HG03575 (cell line): Measurements from ENCODE around the gene IL24.
"Not testable (repeated sequence)": the region's sequence is repeated elsewhere in the genome, so short reads cannot be mapped to it uniquely, and the experiment has no call there.

Experiments
- ATAC-seq: cut with Tn5 transposase; IDR thresholded peaks from one replicate; pipeline ENCODE4 v1.9.1; 2021; ENCODE audit not compliant: unreplicated experiment, insufficient number of reproducible peaks, low FRiP score; ENCODE audit errors: extremely low read depth

Gene IL24

DNA sequence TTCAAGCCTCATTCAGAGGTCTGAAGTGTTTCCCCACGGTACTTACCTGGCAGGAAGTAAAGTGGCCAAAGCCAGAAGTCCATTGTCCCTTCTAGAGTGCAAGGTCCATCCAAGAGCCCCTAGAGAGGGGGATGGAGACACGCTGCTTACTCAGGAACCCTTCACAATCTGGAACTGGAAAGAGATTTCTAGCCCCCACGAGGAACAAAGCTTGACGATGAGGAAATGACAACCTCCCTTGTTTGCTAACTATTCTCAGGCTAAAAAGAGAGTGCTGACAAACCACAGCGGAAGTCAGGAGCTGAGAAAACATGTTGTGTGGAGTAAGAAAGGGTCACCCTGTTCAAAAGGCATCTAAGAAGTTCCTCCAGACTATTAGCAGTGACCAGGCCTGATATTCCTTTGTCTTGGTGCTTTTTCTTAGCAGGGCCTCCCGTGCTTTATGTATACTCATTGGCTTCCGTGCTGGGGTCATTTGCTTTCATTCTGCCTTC is 24.6 kb downstream of the IL24 start, which contains the start of gene FCMR:
FCMR (minus strand) TSS at position 170 of the 494 bp plus-strand sequence; CDS start at position 83, 87 bp downstream.
- no peak for ATAC-seq

GRCh38 chr1:206922524-206922923 is 25.3 kb downstream of the IL24 start:
- ATAC-seq = no peak

- ATAC-seq = peak; percentile 34
Measured at GRCh38 chr1:206923009-206923960, 26.0 kb downstream of the IL24 start.

- ATAC-seq = not testable (repeated sequence)
Measured at GRCh38 chr1:206923961-206924557, 26.8 kb downstream of the IL24 start.

- no peak for ATAC-seq
Measured at GRCh38 chr1:206924592-206925105, 27.4 kb downstream of the IL24 start.

- no peak for ATAC-seq
Measured at GRCh38 chr1:206925106-206925736, 28.0 kb downstream of the IL24 start.

DNA sequence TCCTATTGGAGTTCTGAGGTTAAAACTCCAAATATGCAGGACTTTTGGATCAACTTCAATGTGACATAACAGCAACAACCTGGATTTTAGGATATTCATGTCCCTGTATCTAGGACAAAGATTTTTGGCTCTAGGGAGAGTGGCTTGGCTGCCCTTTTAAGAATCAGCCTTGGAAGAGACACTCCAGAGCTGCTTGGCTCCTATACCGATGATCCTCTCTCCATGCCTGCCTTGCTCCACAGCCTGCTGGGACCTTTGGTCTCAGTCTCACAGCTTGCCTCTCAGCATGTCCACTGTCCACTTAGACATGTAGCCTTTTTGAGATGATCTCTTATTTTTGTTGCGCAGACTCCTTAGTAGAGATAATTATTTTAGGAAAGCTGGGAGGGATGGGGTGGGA is 29.0 kb downstream of the IL24 start:
- no peak for ATAC-seq

DNA sequence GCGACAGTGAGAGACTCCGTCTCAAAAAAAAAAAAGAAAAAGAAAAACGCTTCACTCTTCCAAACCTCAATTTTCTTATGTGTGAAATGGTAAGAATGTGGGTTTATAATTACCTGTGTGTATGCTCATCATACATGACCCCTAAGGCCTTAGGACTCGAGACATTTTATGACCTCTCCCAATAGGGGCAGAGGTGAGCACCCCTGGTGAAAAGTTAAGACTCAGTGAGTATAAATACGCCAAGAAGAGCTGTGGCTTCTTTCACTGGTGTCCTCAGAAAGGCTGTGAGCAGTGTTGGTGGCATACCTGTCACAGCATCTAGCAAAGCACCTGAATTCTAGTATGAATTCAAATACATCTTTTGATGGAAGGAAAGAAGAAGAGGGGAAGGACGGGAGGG is 32.3 kb downstream of the IL24 start:
- ATAC-seq = no peak

DNA sequence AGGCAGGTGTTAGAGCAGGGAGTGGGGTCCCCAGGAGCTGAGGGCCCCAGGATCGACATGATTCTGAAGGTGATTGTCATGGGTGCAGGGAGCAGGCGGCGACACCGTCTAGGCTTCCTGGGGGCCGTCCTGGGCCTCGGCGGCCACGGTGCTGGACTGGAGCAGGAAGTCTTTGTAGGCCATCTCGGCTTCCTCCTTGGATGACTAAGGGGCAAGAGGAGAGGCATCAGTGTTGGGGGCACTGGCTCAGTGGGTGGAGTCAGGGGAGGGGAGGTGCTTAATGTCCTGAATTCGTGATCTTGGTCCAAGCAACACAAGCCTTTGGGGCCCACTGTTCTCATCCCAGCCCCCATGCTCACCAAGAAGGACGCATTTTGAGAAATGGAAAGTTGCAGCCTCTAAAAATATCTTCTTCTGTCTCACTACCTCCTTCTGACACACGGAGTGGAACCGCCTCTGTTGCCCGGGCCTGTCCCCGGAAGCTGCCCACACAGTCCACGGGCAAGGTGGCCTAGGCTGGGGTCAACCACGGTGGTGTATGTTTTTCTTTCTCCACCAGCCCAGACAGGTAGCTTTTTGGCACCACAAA is 33.1 kb downstream of the IL24 start:
- ATAC-seq = peak; percentile 39

DNA sequence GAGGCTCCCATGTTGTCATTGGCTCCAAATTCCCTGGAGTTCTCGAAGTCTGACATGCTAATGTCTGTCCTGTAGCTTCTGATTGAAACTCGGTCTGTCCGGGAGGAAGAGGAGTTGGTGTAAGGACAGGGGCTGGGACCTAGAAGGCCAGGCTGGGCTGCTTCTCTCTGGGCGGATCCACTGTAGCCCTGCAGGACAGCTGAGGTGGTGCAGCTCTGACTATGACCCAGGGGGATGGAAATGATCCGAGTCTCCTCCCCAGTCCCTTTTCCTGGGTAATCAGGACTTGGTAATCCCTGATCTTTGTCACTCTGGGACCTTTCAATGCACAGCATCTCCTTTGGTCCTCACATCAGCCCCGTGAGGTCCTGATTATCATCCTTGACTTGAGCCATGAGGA is 34.5 kb downstream of the IL24 start:
- ATAC-seq = no peak

- no peak for ATAC-seq
Measured at GRCh38 chr1:206932177-206932576, 34.9 kb downstream of the IL24 start.

- ATAC-seq = no peak
Measured at GRCh38 chr1:206933333-206933945, 36.2 kb downstream of the IL24 start.

GRCh38 chr1:206935491-206936067 is 38.3 kb downstream of the IL24 start:
- ATAC-seq = no peak

GRCh38 chr1:206937425-206937824 is 40.2 kb downstream of the IL24 start:
- ATAC-seq = no peak

DNA sequence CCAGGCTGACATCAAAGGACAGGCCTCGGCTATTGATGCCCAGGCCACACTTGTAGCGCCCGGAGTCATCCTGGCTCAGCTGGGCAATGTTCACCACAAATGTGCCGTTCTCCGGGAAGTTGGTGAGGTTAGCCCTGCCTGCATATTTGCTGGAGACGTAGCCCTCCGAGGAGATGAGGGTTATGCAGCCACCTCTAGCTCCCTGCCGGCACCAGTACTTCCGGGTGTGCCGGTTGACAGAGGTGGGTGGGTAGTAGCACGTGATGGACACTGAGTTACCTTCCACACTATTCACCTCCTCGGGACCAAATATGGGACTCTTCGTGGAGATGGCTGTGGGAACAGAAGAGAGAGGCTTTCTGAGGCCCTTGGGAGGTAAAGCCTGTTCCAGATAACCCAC is 41.9 kb downstream of the IL24 start:
- no peak for ATAC-seq

DNA sequence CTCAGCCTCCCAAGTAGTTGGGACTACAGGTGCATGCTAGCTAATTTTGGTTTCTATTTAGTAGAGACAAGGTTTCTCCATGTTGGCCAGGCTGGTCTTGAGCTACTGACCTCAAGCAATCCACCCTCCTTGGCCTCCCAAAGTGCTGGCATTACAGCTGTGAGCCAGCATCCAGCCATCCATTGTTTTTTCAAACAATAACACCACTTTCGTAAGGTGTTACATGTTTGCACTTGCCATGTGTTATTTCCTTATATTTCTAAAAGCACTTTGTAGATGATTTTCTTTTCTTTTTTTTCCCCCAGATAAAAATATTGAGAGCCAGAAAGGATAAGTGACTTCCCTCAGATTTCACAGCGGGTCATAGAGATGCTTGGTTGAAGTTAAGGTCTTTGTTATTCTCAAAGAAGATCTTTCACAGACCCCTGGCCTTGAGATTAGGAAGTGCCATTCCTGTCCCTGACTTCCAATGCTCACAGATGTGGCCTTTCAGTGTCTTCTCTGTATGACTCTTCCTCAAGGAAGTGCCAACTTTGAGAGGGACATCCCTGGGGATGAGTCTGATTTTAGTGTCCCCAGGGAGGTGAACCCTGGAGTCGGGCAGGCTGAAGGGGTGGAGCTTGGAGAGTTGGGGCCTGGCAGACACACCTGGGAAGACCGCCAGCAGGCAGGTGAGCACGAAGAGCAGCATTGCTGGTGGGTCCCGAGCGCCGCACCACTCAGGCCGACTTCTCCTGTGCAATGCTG is 42.8 kb downstream of the IL24 start:
- no peak for ATAC-seq

DNA sequence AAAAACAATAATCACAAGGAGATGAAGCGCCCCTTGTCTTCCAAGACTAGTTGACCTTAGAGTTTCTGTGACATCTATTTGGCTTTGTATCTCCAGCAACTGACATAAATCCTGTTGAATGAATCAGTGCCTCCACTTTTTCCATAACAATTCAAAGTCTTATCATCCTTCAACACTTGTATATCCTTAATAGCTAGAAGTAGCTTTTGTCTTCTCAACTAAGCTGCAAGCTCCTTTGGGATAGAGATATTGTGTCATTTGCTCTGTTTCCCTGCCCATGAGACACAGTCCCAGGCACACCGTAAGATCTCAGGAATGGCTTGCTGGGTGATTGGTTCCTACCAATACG is 43.3 kb downstream of the IL24 start:
- ATAC-seq = no peak
